Ishikawa (cell line): Measurements from ENCODE around the gene ZBED4.

Experiments used
- EGR1 ChIP-seq: IDR thresholded peaks from 2 replicates; pipeline ENCODE4 v1.6.1; 2012
- EP300 ChIP-seq: IDR thresholded peaks from 2 replicates; pipeline ENCODE4 v1.6.1; 2012; ENCODE audit warnings: borderline replicate concordance
- TCF12 ChIP-seq: IDR thresholded peaks from 2 replicates; pipeline ENCODE4 v1.6.1; 2012; ENCODE audit warnings: low read depth
- YY1 ChIP-seq: IDR thresholded peaks from 2 replicates; pipeline ENCODE4 v1.6.1; 2012; ENCODE audit warnings: low read depth
- ZBTB7A ChIP-seq: IDR thresholded peaks from 2 replicates; pipeline ENCODE4 v1.6.1; 2012; ENCODE audit warnings: low read depth
- TF ChIP-seq, protein P1 (sequence below): IDR thresholded peaks from 2 replicates; pipeline ENCODE4 v1.6.1; 2012; ENCODE audit warnings: low read depth, mild to moderate bottlenecking

DNA sequence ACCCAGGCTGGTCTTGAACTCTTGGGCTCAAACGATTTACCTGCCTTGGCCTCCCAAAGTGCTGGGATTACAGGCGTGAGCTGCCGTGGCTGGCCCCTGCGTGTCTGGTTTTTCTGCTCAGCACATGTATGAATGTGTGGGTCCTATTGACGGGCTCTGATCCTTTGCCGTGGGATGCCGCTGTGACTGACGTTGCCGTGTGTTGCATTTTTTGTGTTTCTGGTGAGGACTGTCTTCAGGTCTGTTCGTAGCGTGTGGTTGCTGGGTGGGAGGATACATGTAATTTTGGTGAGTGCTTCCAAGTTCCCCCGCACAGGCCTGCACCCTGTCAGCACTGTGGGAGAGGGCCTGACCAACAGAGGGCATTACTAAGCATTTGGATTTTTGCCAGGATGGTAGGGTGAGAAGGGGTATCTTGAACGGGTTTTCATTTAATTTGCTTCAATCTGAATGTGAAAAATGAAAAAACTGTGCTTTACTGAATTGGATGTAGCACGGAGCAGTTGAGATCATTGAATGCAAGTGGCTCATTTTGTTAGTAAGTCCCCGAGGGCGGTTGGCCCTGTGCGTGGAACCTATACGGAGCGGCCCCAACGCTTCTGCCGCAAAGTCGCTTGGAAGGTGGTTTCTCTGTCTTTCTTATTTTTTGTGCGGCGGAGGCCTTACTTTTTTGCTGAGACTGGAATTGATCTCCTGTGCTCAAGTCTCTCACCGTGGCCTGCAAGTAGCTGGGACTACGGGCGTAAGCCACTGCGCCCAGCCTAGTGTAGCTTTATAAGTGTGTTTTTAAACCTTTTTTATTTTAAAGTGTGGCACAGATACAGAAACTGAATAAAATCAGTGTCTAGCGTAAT is 8.2 kb downstream of the ZBED4 start:
- TF ChIP-seq TCF12 (no peak), EGR1 (no peak), ZBTB7A (no peak), YY1 (no peak), EP300 (no peak)
- TF ChIP-seq, protein P1, sequence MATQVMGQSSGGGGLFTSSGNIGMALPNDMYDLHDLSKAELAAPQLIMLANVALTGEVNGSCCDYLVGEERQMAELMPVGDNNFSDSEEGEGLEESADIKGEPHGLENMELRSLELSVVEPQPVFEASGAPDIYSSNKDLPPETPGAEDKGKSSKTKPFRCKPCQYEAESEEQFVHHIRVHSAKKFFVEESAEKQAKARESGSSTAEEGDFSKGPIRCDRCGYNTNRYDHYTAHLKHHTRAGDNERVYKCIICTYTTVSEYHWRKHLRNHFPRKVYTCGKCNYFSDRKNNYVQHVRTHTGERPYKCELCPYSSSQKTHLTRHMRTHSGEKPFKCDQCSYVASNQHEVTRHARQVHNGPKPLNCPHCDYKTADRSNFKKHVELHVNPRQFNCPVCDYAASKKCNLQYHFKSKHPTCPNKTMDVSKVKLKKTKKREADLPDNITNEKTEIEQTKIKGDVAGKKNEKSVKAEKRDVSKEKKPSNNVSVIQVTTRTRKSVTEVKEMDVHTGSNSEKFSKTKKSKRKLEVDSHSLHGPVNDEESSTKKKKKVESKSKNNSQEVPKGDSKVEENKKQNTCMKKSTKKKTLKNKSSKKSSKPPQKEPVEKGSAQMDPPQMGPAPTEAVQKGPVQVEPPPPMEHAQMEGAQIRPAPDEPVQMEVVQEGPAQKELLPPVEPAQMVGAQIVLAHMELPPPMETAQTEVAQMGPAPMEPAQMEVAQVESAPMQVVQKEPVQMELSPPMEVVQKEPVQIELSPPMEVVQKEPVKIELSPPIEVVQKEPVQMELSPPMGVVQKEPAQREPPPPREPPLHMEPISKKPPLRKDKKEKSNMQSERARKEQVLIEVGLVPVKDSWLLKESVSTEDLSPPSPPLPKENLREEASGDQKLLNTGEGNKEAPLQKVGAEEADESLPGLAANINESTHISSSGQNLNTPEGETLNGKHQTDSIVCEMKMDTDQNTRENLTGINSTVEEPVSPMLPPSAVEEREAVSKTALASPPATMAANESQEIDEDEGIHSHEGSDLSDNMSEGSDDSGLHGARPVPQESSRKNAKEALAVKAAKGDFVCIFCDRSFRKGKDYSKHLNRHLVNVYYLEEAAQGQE: no peak
